ENCODE results near the gene PIGC.

Gene PIGC

DNA sequence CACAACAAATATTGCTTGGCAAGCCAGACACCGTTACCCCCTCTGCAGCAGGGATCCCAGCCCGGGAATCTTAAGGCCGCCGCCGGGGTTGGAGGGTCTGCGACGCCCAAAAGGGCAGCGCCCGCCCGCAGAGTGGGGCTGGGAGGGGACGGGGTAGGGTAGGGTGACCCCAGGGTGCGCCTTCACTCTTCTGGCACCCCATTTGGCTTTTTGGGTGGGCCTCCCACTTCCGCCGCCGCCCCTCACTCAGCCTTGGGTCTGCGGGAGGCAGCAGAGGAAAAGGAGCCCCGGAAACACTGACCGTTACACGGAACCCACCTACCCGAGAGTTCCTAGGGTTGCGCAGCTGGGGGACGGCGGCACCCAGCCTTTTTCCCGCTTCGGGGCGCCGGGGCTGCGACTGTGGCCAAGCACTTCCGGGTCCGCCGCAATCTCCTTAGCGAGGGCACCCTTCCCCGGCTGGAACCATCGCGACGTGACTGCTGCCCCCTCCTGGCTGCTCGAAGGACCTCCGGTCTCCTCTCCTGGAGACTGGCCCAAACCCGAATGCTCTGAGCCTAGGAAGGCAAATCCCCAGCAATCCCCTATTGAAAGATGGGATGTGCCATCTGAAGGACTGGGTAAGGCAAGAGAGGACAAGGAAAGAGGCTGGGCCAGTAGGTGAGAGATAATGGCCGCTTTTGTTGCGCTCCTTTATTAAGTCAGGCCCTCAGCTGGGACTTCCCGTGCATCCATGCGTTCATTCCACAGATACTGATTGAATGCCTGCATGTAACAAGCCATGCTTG, at the start of gene PIGC:
TSS of gene PIGC (minus strand) at position 404 of the 788 bp plus-strand sequence. CDS start 1,447 bp downstream, outside the sequence.
- DNase-seq, result peak; percentile 92

GRCh38 chr1:172492421-172492820, 48.6 kb upstream of the PIGC start:
- no peak for DNase-seq

GRCh38 chr1:172489847-172490246, 46.0 kb upstream of the PIGC start:
- DNase-seq, result no peak

DNA sequence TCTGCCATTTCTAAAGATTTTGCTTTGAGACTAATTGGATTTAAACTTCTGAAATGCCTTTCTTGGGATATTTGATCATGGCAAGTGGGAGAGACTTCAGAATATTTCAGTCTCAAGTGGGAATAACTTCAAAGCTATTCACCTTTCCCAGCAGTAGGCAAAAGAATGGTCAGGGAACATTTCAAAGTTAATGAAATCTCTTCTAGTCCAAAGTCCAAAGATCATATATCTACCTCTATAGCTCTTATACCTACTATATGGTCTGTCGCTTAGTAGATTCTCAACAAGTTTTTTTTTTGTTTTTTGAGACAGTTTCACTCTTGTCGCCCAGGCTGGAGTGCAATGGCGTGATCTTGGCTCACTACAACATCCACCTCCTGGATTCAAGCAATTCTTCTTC, 44.5 kb upstream of the PIGC start:
- no peak for DNase-seq

- no peak for DNase-seq
Observed at GRCh38 chr1:172487550-172487949, 43.7 kb upstream of the PIGC start.

GRCh38 chr1:172486805-172487454, 43.1 kb upstream of the PIGC start:
- DNase-seq, result no peak

DNA sequence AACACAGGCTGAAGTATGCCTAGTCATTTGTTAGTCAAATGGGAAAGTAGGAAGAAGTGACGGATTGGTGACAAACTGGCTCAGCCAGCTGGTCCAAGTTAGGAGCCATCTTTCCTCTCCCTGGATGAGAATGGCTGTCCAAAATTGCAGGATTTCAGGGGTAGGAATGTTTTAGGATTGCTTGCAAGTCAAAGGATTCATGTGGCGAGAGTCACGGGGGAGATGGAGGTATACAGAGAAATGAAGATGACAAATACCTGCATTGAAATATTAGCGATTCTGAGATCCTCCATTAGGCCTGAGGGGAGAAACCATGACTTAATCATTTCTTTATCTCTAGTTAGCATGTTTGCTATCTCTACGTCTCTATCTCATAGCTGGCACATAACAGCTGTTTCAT, 41.8 kb upstream of the PIGC start:
- no peak for DNase-seq

DNA sequence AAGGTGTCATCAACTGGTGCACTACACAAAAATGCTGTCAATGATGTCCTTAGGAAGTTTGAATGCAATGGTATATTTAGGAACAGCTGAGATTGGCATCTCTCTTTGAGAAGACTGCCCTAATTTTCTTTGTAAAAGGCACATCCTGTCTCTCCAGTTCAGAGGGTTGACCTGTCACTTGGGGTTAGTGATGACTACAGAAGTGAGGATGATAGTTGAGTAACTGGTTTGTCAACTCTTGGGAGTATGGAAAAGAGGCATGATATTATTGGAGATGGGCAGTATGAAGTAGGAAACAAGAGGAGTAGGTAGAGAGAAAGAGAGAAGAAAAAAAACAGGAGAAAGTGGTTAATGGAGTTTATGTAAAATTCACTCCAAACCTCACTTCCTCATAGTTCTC, 40.4 kb upstream of the PIGC start:
- no peak for DNase-seq

DNA sequence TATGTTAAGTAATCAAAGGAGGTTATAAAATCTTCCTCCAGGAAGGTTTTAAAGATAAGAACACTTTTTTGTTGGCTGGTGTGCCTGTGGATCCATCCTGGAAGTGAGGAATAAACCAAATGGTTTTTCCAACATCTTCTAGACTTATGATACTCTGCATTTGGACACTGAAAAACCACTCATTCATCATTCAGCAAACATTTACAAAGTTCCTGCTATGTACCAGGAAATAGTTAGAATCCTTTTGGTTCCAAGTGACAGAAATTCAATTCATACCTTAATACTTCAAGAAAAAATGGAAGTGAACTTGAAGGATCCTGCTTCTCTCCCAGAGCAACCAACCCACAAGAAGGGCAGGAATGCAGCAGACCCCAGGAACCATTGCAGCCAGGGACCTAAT, 39.6 kb upstream of the PIGC start:
- no peak for DNase-seq

DNA sequence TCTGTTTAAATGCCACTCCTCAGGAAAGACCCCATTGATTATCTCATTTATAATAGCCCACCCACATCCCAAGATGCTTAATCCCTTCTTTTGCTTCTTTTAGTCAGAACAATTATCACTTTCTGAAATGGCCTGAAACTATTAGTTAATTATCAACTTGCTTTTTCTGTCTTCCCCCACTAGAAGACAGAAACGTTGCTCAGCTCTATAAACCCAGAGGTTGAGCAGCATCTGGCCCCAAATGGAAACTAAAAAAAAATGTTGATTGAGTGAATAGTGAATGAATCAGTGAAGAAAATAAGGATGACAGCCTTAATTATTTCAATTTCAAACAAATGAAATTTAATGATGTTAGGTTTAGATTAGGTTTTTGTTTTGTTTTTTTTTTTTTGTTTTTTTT, 38.2 kb upstream of the PIGC start:
- no peak for DNase-seq

GRCh38 chr1:172480431-172480830, 36.6 kb upstream of the PIGC start:
- DNase-seq, result no peak

- DNase-seq, result no peak
Observed at GRCh38 chr1:172478485-172478884, 34.6 kb upstream of the PIGC start.

DNA sequence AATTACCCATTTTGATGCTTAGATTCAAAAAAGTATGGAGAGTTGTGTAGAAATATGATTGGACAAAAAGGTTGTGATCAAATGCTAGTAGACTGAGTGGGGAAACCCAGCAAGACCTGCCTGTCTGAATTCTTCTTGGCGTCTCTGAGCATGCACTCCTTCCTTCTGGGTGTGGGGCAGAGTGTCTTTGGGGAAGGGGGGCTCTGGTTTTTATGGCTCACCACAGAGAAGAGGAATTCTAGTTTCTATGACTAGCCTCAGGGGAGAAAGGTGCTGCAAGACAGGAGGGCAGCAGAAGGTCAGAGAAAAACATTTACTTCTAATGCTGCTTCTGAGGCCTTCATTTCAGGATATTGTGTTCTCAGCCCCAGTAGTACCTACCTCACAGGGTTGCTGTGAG, 33.9 kb upstream of the PIGC start:
- DNase-seq, result no peak

DNA sequence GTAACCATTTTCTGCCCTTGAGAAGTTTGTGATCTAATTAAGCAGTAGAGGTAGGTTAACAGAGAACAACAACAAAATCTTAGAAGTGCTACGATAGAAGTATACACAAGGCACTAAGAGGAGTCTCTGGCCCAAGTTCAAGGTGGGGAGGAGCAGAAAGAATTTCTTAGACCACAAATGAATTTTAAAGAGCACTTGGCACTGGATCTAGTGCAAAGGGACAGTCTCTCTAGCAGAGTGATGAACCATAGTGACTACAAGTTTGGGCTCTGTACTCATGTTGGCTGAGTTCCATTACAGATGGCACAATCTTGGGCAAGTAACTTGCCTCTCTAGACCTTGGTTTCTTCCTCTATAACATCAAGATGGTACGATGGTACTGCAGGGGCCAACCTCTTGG, 33.3 kb upstream of the PIGC start:
- no peak for DNase-seq

GRCh38 chr1:172476218-172476811, 32.4 kb upstream of the PIGC start:
- no peak for DNase-seq

DNA sequence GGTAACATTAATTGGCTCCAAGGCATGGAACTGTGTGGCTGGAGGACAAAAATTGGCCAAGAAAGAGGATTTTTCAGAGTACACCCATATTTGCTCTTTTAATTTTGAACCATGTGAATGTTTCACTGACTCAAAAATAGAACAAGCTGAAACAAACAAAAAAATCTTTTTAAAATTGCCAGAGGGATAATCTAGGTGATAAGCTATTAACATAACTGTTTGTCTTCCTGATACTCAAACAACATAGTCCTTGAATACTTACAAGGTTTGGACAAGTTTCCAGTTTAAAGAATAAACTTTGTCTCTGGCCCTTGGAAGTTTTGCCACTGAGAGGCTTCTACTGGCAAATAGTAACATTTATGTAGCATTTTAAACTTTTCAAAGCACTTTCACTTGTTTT, 30.0 kb upstream of the PIGC start:
- DNase-seq, result no peak

DNA sequence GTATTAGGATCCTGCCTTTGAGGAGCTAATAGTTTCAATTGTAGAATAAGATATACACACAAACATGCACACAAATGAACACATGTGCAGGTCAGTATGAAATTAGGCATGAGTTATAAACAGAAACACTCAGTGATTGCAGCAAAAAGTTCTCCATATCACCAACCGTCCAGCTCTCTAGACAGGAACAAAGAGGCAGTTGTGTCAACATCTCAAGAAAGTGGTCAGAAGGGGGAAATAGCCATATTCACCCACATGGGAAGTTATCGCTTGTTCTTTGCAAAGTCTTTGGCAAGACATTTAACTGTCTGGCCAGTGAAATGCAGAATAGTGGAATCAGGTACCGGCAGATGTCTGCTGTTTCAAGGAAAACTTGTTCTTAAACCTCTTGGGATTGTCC, 29.4 kb upstream of the PIGC start:
- no peak for DNase-seq

DNA sequence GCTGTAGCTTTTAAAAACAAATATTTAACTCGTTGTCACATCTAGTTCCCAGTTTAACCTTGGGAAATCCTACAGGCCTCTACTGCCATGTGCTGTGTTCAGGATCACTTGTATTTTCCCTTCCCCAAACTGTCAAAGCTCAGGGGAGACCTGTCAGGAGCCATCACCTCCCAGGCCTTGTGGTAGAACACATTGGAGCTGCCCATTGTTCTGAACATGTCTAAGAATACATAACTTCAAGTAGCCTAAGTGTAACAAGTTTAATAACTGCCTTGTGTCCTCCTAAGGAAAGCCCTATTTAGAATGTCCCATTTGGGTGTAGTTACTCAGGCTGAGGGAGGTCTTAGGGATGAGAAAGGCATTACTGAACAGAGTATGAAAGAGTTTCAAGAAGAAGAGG, 28.6 kb upstream of the PIGC start:
- no peak for DNase-seq

- DNase-seq, result no peak
Observed at GRCh38 chr1:172471666-172472065, 27.8 kb upstream of the PIGC start.

GRCh38 chr1:172470149-172470548, 26.3 kb upstream of the PIGC start:
- DNase-seq, result no peak

DNA sequence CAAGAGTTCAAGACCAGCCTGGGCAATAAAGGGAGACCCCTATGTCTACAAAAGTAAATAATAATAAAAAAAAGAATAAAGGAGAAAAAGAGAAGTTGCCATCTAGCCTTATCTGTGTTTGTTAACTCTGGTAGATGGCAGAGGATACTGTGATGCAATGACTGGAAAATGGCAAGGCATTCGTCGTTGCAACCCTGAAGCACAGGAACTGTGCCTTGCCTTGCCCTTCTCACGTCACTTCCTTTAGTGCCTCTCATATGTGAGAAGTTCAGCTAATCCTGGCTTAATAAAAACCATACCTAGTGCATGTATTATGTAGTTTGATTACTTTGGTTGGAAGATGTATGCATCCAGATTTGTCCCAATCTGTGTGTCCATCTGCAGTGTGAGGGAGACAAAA, 25.8 kb upstream of the PIGC start:
- DNase-seq, result no peak

DNA sequence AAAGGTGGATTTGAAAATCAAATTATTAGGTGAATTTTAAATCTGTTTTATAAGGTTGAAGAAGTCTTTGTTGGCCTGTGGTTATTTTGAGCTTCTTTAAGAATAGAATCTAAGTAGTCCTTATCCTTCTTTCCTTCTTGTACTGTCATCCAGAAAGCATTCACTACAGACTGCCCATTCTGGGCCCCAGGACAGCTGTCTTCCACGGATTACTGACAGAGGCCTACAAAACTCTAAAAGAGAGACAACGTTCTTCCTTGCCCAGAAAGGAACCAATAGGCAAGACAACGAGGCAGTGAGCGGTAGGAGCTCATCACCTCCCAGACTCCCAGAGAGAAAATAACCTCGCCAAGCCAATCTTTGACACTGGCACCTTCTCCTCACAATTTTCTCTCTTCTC, 24.4 kb upstream of the PIGC start:
- no peak for DNase-seq

DNA sequence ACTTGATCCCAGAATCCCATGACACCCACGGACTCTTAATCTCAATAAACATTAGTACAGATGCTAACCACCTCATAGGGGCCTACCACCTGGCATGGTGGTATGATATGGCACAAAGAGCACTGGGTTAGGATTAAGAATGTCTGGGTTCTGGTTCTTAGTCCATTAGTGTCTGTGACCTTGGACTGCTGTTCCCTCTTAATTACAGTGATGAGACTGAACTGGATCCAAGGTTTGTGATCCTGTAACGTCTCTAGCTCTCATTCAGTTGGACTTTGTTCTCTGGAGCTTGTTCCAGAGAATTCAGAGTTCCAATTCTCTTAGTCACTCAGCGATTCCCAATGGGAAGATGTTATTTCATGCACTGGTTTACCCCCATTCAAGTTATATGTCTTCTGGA, 23.6 kb upstream of the PIGC start:
- DNase-seq, result no peak

DNA sequence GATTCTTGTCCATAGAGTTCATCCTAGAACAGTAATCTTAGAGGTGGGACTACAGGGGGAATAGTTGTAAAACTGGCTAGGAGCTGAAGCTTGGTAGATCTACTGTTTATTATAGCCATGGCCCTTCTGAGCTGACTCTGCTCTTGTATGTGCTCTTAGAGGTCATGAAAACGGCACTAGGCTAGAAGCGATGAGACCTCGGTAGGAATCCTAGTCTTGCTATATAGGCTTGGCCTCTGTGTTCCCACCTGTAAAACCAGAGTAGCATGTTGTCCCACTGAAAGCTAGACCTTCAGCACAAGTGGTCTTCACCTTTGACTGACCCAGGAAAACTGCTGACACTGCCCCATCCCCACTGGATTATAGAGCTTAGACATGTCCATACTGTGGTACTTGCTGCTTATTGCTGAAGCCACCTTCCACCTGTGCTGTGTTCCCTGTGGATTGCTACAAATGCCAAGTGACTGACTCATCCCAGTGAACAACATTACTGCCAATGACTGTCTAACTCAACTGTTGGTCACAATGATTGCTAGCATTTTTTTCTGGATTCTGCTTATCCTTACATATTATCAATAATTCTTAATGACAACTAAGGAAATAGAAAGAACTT, 23.0 kb upstream of the PIGC start:
- no peak for DNase-seq

All from activated CD4-positive, alpha-beta T cell treated with anti-CD3 and anti-CD28 coated beads, Interleukin-2, amount 50 U/mL, for 4 hours (primary cell).